ENCODE data around the gene CACNG5.

Gene CACNG5, protein sequence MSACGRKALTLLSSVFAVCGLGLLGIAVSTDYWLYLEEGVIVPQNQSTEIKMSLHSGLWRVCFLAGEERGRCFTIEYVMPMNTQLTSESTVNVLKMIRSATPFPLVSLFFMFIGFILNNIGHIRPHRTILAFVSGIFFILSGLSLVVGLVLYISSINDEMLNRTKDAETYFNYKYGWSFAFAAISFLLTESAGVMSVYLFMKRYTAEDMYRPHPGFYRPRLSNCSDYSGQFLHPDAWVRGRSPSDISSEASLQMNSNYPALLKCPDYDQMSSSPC

GRCh38 chr17:66834919-66835454 is at the start of gene CACNG5:
Gene CACNG5 (plus strand): TSS chr17:66835117. CDS start chr17:66877333, 42,216 bp downstream.
- H3K9ac ChIP-seq (ENCODE audit: low read length): no peak within 1 kb of the TSS

DNA sequence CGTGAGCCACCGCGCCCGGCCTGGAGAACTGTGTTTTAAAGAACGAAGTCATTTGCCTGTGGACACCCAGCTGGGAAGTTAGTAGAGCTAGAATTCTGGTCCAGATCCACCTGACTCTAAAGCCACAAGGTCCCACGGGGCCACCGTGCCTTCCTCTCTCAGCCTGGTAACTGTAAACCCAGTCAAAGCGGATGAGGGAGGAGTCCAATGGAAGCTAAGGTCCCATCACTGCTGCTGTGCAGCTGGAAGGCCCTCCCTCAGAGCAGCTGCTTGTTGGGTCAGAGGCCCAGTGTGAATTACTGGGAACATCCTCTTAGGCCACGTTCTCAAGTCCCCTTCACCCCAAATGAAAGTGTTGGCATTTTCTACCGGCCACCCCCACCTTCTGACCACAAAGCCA is 48.8 kb upstream of the CACNG5 start:
- no peaks in the 10 kb centered on the region for H3K79me2 ChIP-seq (ENCODE audit: low read length)
- TF ChIP-seq EZH2phosphoT487 (IDR thresholded peaks at IDR 0.05; ENCODE audit: low read depth): no peak
- H3K27ac ChIP-seq (ENCODE audit: low read length): no peak overlapping the region
- H3K4me2 ChIP-seq (ENCODE audit: low read length): no peak overlapping the region
- H3K9ac ChIP-seq (ENCODE audit: low read length): no peak overlapping the region
- no peaks in the 10 kb centered on the region for H3K27me3 ChIP-seq (ENCODE audit: low read depth, low read length)
- no peaks in the 10 kb centered on the region for H3K36me3 ChIP-seq (replicated peaks; ENCODE audit: low read depth, low read length)
- H3K4me3 ChIP-seq (ENCODE audit: low read length): no peak overlapping the region
- H3K4me1 ChIP-seq (ENCODE audit: low read length): peaks cover 3% of the 10 kb centered on the region; the same call in 1 of the 2 replicates
- H4K20me1 ChIP-seq (ENCODE audit: insufficient read depth, low read length): no peaks in the 10 kb centered on the region
- H2AFZ ChIP-seq (ENCODE audit: low read depth, low read length): no peak overlapping the region
- no peaks in the 10 kb centered on the region for H3K9me3 ChIP-seq (ENCODE audit: insufficient read depth, low read length)

More at GRCh38 chr17:66834919-66835454, at the start of gene CACNG5:
- no peak within 1 kb of the TSS for H3K27ac ChIP-seq (ENCODE audit: low read length)
- H3K4me3 ChIP-seq (ENCODE audit: low read length): no peak within 1 kb of the TSS
- no peaks in the 10 kb centered on the region for H3K79me2 ChIP-seq (ENCODE audit: low read length)
- H4K20me1 ChIP-seq (ENCODE audit: insufficient read depth, low read length): no peaks in the 10 kb centered on the region
- H3K4me2 ChIP-seq (ENCODE audit: low read length): no peak within 1 kb of the TSS
- no peaks in the 10 kb centered on the region for H3K9me3 ChIP-seq (ENCODE audit: insufficient read depth, low read length)
- no peaks in the 10 kb centered on the region for H3K4me1 ChIP-seq (ENCODE audit: low read length)
- H2AFZ ChIP-seq (ENCODE audit: low read depth, low read length): no peak within 1 kb of the TSS
- TF ChIP-seq CTCF (IDR thresholded peaks at IDR 0.05; ENCODE audit: low read depth, low read length) (no peak), EZH2phosphoT487 (IDR thresholded peaks at IDR 0.05; ENCODE audit: low read depth) (no peak)
- H3K36me3 ChIP-seq (replicated peaks; ENCODE audit: low read depth, low read length): no peaks in the 10 kb centered on the region
- no peaks in the 10 kb centered on the region for H3K27me3 ChIP-seq (ENCODE audit: low read depth, low read length)

GRCh38 chr17:66787914-66788313 is 47.0 kb upstream of the CACNG5 start:
- Histone ChIP-seq H3K79me2 (ENCODE audit: low read length) (no peaks in the 10 kb centered on the region), H3K4me3 (ENCODE audit: low read length) (no peak overlapping the region), H3K9ac (ENCODE audit: low read length) (no peak overlapping the region), H3K27me3 (ENCODE audit: low read depth, low read length) (no peaks in the 10 kb centered on the region), H3K9me3 (ENCODE audit: insufficient read depth, low read length) (no peaks in the 10 kb centered on the region), H4K20me1 (ENCODE audit: insufficient read depth, low read length) (no peaks in the 10 kb centered on the region), H3K36me3 (replicated peaks; ENCODE audit: low read depth, low read length) (no peaks in the 10 kb centered on the region), H3K4me2 (ENCODE audit: low read length) (no peak overlapping the region), H2AFZ (ENCODE audit: low read depth, low read length) (no peak overlapping the region), H3K27ac (ENCODE audit: low read length) (no peak overlapping the region), H3K4me1 (ENCODE audit: low read length) (no peaks in the 10 kb centered on the region)
- no peak for TF ChIP-seq CTCF (IDR thresholded peaks at IDR 0.05; ENCODE audit: low read depth, low read length)
- TF ChIP-seq EZH2phosphoT487 (IDR thresholded peaks at IDR 0.05; ENCODE audit: low read depth): no peak

- Histone ChIP-seq H3K36me3 (replicated peaks; ENCODE audit: low read depth, low read length) (no peaks in the 10 kb centered on the region), H3K4me2 (ENCODE audit: low read length) (no peak overlapping the region), H3K27me3 (ENCODE audit: low read depth, low read length) (no peaks in the 10 kb centered on the region), H3K4me1 (ENCODE audit: low read length) (no peaks in the 10 kb centered on the region), H2AFZ (ENCODE audit: low read depth, low read length) (no peak overlapping the region), H3K27ac (ENCODE audit: low read length) (no peak overlapping the region), H4K20me1 (ENCODE audit: insufficient read depth, low read length) (no peaks in the 10 kb centered on the region), H3K79me2 (ENCODE audit: low read length) (no peaks in the 10 kb centered on the region), H3K9me3 (ENCODE audit: insufficient read depth, low read length) (no peaks in the 10 kb centered on the region), H3K9ac (ENCODE audit: low read length) (no peak overlapping the region), H3K4me3 (ENCODE audit: low read length) (no peak overlapping the region)
- TF ChIP-seq EZH2phosphoT487 (IDR thresholded peaks at IDR 0.05; ENCODE audit: low read depth) (no peak), CTCF (IDR thresholded peaks at IDR 0.05; ENCODE audit: low read depth, low read length) (no peak)
Measured at GRCh38 chr17:66789093-66789492, 45.8 kb upstream of the CACNG5 start.

Data from OCI-LY3 (cell line).